Esophagus (tissue), 2 donors: ENCODE measurements around the gene PLCXD3. TPM values are rescaled to one million over a fixed set of nuclear protein-coding genes. Genes with fewer than 3 reads are reported as not detected.

Experiments
- H3K27ac ChIP-seq, 2 donors: one replicate each; pipeline ENCODE4 v1.5.1; 2013; ENCODE audit warnings: low read depth in 2 of 2, mild to moderate bottlenecking in 2 of 2, inconsistent platforms in 1 of 2, low read length in 1 of 2, moderate library complexity in 1 of 2
- H3K27me3 ChIP-seq, 2 donors: one replicate each; pipeline ENCODE4 v1.6.1; 2013; ENCODE audit warnings: low read length in 2 of 2, control low read depth in 1 of 2, mild to moderate bottlenecking in 1 of 2; ENCODE audit not compliant: insufficient read depth in 2 of 2, control insufficient read depth in 1 of 2
- H3K36me3 ChIP-seq, 2 donors: one replicate each; pipeline ENCODE4 v1.6.1; 2013; ENCODE audit warnings: low read length in 1 of 2; ENCODE audit not compliant: control insufficient read depth in 2 of 2, insufficient read depth in 2 of 2
- H3K4me1 ChIP-seq, 2 donors: one replicate each; pipeline ENCODE4 v1.6.1; 2013; ENCODE audit warnings: low read length in 1 of 2; ENCODE audit not compliant: control insufficient read depth in 2 of 2, insufficient read depth in 2 of 2
- H3K4me3 ChIP-seq, 2 donors: one replicate each; pipeline ENCODE4 v1.5.1; 2013; ENCODE audit warnings: low read length in 2 of 2, mild to moderate bottlenecking in 2 of 2, low read depth in 1 of 2, moderate library complexity in 1 of 2
- H3K9me3 ChIP-seq, 2 donors: one replicate each; pipeline ENCODE4 v1.6.1; 2013; ENCODE audit warnings: mild to moderate bottlenecking in 2 of 2, low read depth in 1 of 2, low read length in 1 of 2, moderate library complexity in 1 of 2; ENCODE audit not compliant: control insufficient read depth in 2 of 2, insufficient read depth in 1 of 2
- WGBS, 2 donors: extraction: QIAGEN DNeasy Blood & Tissue Kit; methylation state at CpG; one replicate each; pipeline ENCODE4 v1.1.7; 2013; 5-methylcytosine and 5-hydroxymethylcytosine counted together
- polyA plus RNA-seq, 2 donors: library from polyadenylated mRNA; stranded (reverse); fragments of 200-250 nt; gene quantifications; one replicate each; pipeline ENCODE4 v1.2.3, GENCODE V29; 2013
- donor health status: healthy with polysubstance abuse.
- donor health status: Bipolar disorder and iron deficiency.

The PLCXD3 gene
- polyA plus RNA-seq, 2 donors, result 0.10 to 0.19 TPM

- 37 to 48% methylated on average over 4 of the region's 4 CpGs for WGBS, 2 donors
- Histone ChIP-seq H3K36me3 (no peaks in the 10 kb centered on the region), H3K27ac (no peak overlapping the region), H3K9me3 (no peaks in the 10 kb centered on the region), H3K4me1 (no peaks in the 10 kb centered on the region), H3K27me3 (no peaks in the 10 kb centered on the region), H3K4me3 (no peak overlapping the region)
These were observed 139.9 kb downstream of the PLCXD3 start for GRCh38 chr5:41370482-41370881.

DNA sequence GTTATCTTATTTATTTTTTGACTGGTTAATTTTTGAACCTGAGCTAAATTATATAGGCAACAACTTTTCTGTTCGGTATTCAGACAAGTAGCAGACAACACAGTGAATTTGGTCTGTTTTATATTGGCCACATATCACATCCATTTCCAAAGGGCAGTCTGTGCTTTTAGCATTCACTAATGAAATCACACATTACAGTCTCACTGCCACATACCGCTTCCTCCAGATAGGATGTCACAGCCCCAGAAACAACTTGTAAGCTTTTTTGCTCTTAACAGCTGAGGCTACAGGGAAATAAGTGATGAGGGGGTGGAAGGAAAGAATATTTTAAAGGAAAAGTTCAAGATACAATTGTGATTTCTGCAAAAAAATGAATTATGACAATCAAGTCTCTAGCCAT, 140.6 kb downstream of the PLCXD3 start:
- Histone ChIP-seq H3K36me3 (no peaks in the 10 kb centered on the region), H3K4me3 (no peak overlapping the region), H3K27ac (no peak overlapping the region), H3K4me1 (no peaks in the 10 kb centered on the region), H3K9me3 (no peaks in the 10 kb centered on the region), H3K27me3 (no peaks in the 10 kb centered on the region)
- WGBS, 2 donors, result 85 to 88% methylated on average over 2 of the region's 2 CpGs

DNA sequence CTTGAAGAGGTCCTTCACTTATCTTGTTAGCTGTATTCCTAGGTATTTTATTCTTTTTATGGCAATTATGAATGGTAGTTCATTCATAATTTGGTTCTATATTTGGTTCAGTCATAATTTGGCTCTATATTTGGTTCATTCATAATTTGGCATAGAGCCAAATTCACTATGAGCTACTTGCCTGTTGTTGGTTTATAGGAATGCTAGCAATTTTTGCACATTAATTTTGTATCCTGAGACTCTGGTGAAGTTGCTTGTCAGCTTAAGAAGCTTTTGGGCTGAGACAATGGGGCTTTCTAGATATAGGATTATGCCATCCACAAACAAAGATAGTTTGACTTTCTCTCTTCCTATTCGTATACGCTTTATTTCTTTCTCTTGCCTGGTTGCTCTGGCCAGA, 142.2 kb downstream of the PLCXD3 start:
- Histone ChIP-seq H3K27me3 (no peaks in the 10 kb centered on the region), H3K27ac (no peak overlapping the region), H3K4me1 (no peaks in the 10 kb centered on the region), H3K9me3 (no peaks in the 10 kb centered on the region), H3K36me3 (no peaks in the 10 kb centered on the region), H3K4me3 (no peak overlapping the region)
- WGBS, 2 donors, result 86 to 88% methylated on average over 2 of the region's 2 CpGs

- no peak overlapping the region for H3K27ac ChIP-seq
- no peaks in the 10 kb centered on the region for H3K27me3 ChIP-seq
- peaks cover 0 to 5% of the 10 kb centered on the region in 2 donors for H3K9me3 ChIP-seq
- H3K36me3 ChIP-seq, result no peaks in the 10 kb centered on the region
- no peaks in the 10 kb centered on the region for H3K4me1 ChIP-seq
- 0% methylated on average over 1 of the region's 1 CpG for WGBS, 2 donors
- H3K4me3 ChIP-seq, result no peak overlapping the region
These were observed 145.0 kb downstream of the PLCXD3 start for GRCh38 chr5:41365369-41365768.

GRCh38 chr5:41364346-41364745, 146.1 kb downstream of the PLCXD3 start:
- Histone ChIP-seq H3K36me3 (no peaks in the 10 kb centered on the region), H3K27me3 (no peaks in the 10 kb centered on the region), H3K9me3 (peaks cover 0 to 5% of the 10 kb centered on the region in 2 donors), H3K4me1 (no peaks in the 10 kb centered on the region), H3K4me3 (no peak overlapping the region), H3K27ac (no peak overlapping the region)
- 27 to 33% methylated on average over 1 of the region's 1 CpG for WGBS, 2 donors

DNA sequence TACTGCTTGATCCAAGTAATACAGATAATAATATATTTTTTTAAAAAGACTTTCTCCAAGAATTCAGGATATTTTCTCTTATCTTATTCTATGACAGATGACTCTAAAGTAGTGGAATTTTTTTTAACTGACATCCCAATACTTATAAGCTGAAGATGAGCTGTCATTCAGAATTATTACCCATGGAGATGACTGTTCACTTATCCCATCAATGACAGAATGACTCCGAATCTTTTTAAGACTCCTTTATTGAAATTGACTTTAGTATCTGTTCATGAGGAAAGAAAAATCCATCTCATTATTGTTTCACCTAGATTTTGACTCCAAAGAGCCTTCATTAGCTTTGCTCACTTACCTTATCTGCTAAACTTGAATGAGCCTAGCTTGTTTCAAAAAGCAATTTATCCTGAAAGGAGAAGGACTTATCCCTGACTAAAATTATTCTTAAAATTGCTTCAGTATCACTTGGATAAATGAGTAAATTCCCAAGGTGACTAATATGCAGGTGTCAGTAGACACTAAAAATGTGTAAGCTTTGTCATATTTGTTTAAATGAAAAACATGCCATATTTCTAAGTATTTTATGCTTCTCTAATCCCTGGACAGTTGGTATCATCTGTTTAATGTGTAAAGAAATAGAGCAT, 146.9 kb downstream of the PLCXD3 start:
- Histone ChIP-seq H3K27me3 (no peaks in the 10 kb centered on the region), H3K4me3 (no peak overlapping the region), H3K9me3 (peaks cover 0 to 5% of the 10 kb centered on the region in 2 donors), H3K27ac (no peak overlapping the region), H3K4me1 (no peaks in the 10 kb centered on the region), H3K36me3 (no peaks in the 10 kb centered on the region)
- WGBS, 2 donors, result 75 to 83% methylated on average over 1 of the region's 1 CpG

DNA sequence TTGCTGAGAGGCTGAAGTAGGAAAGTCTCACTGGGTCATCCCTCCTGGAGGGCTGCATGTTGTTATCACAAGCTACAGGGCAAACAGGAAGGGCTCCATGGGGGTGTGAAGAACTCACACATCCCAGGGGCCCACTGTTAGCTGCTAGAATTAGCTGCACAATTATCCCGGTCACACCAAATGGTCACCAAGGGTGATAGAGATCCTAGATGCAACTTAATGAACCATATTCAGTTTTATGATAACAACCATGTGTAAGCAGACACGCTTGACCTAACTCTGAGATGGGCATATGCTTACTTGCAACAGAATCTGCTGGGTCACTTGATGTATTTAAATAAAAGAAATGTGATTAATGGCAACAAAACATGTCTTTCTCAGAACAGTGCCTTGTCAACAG, 153.6 kb downstream of the PLCXD3 start:
- Histone ChIP-seq H3K4me3 (no peak overlapping the region), H3K27me3 (no peaks in the 10 kb centered on the region), H3K9me3 (peaks cover 0 to 5% of the 10 kb centered on the region in 2 donors), H3K27ac (no peak overlapping the region), H3K4me1 (no peaks in the 10 kb centered on the region), H3K36me3 (no peaks in the 10 kb centered on the region)
- WGBS, 2 donors, result 40% methylated on average over 2 of the region's 2 CpGs

DNA sequence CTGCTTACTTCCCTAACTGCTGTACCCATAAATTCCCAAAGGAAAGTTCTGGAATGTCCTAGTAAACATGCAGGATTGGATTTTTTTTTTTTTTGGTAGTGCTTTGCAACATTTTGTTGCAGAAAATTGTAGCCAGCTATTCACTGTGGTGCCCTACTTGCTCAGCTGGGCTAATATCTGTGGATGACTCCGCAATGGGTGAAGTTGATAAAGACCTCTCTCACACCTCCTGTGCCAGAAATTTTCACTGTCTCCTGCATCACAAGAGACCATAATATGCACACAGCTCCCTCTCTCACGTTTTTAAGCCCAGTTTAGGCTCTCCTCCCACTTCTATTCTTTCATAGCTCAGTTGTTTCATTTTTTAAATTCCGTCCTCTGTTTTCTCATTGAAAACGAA, 160.6 kb downstream of the PLCXD3 start:
- no peak overlapping the region for H3K27ac ChIP-seq
- H3K4me3 ChIP-seq, result no peak overlapping the region
- H3K4me1 ChIP-seq, result no peaks in the 10 kb centered on the region
- H3K9me3 ChIP-seq, result no peaks in the 10 kb centered on the region
- H3K36me3 ChIP-seq, result no peaks in the 10 kb centered on the region
- no peaks in the 10 kb centered on the region for H3K27me3 ChIP-seq
- 58 to 60% methylated on average over 4 of the region's 4 CpGs for WGBS, 2 donors

DNA sequence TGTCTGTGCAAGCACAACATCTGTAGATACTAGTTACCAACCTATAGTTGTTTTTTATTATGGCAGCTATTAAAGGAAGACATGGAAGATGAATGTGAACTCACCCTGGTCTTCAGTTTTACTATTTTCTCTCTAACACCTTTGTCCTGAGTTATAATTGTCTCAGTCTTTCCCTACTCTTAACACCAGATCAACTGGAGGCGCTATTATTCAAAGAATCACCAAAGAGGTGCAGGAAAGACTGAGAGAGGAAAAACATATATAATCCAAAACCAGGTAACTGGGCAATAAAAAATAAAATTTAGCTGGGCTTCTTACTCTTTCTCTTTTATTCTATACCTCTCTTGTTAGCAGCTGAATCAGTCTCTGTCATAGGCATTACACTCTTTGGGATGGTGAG, 162.8 kb downstream of the PLCXD3 start:
- Histone ChIP-seq H3K27me3 (no peaks in the 10 kb centered on the region), H3K27ac (no peak overlapping the region), H3K4me3 (no peak overlapping the region), H3K9me3 (no peaks in the 10 kb centered on the region), H3K36me3 (no peaks in the 10 kb centered on the region), H3K4me1 (no peaks in the 10 kb centered on the region)
- WGBS, 2 donors, result 83 to 94% methylated on average over 1 of the region's 1 CpG

GRCh38 chr5:41346609-41347008, 163.8 kb downstream of the PLCXD3 start:
- Histone ChIP-seq H3K36me3 (no peaks in the 10 kb centered on the region), H3K27me3 (no peaks in the 10 kb centered on the region), H3K4me1 (no peaks in the 10 kb centered on the region), H3K27ac (no peak overlapping the region), H3K9me3 (no peaks in the 10 kb centered on the region), H3K4me3 (no peak overlapping the region)
- WGBS, 2 donors, result 29 to 36% methylated on average over 5 of the region's 5 CpGs
